DMS53 treated with DMSO at 0.1 percent for 48 hours (cell line): ENCODE data around the gene AMY1B.
"Not testable (repeated sequence)": the region's sequence is repeated elsewhere in the genome, so short reads cannot be mapped to it uniquely, and the experiment has no call there.

Experiments used
- DNase-seq: peaks from one replicate; lab custom pipeline; 2025; ENCODE audit not compliant: unreplicated experiment; lab: John Stamatoyannopoulos, UW

AMY1B gene

GRCh38 chr1:103696110-103696509 lies at the start of gene AMY1B:
AMY1B (minus strand) TSS chr1:103696210; CDS start chr1:103695639, 571 bp downstream.
- not testable (repeated sequence) for DNase-seq

DNA sequence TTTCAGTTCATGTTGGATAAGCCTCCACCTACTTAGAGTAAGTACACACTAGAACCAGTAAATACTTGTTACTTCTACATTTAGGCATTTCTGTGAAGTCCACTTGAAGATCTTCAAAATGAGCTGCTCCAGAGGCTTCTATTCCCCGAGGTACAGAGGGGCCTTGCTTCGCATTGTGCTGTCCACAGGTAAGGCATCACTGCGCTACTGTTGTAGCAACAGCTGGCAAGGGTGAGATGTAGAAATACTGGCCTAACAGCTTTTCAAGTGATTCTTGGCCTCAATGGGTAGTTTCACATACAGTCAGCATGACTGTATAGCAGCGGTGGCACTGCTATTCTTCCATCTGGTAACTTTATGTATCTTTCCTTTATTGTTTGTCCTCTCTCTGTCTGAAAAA lies 49.0 kb upstream of the AMY1B start:
- not testable (repeated sequence) for DNase-seq

GRCh38 chr1:103744449-103744848 lies 48.4 kb upstream of the AMY1B start:
- DNase-seq: not testable (repeated sequence)

DNA sequence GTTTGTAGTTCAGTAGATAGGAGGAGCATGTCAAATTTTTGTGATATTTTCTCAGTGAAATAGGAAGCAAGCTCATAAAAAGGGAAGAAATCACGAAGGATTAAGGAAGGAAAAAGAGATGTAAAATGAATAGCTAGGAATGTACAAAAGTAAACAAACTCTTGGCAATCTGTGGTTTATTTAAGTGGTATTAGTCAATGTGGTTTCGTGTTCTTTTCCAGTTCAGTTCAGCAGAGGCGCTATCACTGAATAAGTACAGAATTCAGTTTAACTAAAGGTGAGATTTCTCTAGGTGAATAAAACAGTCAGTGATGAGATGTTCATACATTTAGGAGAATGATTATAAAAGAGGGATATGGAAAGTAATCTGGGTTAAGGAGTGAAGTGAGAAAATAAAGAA lies 42.0 kb upstream of the AMY1B start:
- not testable (repeated sequence) for DNase-seq

DNA sequence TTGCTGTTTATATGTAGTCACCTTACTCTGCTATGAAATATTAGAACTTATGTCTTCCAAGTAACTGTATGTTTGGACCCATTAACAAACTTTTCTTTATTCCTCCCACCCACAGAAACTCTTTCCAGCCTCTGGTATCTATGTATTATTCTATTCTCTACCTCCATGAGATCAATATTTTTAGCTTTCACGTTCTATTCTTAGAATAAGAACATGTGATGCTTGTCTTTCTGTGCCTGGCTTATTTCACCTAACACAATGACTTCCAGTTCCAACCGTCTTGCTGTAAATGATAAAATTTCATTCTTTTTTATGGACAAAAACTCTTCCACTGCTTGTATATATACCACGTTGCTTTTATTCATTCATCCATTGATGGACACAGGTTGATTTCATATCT lies 39.3 kb upstream of the AMY1B start:
- not testable (repeated sequence) for DNase-seq

GRCh38 chr1:103721473-103721872 lies 25.5 kb upstream of the AMY1B start:
- not testable (repeated sequence) for DNase-seq

DNA sequence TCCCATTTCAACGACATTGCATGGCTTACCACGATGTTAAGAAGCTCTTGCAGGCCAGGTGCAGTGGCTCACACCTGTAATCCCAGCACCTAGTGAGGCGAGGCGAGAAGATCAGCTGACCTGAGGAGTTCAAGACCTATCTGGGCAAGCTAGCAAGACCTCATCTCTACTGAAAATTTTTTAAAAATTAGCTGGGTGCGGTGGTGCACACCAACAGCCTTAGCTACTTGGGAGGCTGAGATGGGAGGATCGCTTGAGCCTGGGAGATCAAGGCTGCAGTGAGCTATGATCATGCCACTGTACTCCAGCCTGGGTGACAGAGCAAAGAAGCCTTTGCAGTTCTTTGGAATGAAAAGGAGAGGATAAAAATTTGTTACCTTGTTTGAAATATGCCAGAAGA lies 21.4 kb upstream of the AMY1B start:
- not testable (repeated sequence) for DNase-seq

DNA sequence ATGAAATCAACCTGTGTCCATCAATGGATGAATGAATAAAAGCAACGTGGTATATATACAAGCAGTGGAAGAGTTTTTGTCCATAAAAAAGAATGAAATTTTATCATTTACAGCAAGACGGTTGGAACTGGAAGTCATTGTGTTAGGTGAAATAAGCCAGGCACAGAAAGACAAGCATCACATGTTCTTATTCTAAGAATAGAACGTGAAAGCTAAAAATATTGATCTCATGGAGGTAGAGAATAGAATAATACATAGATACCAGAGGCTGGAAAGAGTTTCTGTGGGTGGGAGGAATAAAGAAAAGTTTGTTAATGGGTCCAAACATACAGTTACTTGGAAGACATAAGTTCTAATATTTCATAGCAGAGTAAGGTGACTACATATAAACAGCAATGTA lies 14.4 kb upstream of the AMY1B start:
- DNase-seq: not testable (repeated sequence)

DNA sequence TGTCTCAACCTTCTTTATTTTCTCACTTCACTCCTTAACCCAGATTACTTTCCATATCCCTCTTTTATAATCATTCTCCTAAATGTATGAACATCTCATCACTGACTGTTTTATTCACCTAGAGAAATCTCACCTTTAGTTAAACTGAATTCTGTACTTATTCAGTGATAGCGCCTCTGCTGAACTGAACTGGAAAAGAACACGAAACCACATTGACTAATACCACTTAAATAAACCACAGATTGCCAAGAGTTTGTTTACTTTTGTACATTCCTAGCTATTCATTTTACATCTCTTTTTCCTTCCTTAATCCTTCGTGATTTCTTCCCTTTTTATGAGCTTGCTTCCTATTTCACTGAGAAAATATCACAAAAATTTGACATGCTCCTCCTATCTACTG lies 11.7 kb upstream of the AMY1B start:
- DNase-seq: not testable (repeated sequence)

GRCh38 chr1:103701256-103701655 lies 5.2 kb upstream of the AMY1B start:
- not testable (repeated sequence) for DNase-seq

DNA sequence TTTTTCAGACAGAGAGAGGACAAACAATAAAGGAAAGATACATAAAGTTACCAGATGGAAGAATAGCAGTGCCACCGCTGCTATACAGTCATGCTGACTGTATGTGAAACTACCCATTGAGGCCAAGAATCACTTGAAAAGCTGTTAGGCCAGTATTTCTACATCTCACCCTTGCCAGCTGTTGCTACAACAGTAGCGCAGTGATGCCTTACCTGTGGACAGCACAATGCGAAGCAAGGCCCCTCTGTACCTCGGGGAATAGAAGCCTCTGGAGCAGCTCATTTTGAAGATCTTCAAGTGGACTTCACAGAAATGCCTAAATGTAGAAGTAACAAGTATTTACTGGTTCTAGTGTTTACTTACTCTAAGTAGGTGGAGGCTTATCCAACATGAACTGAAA lies 4.7 kb upstream of the AMY1B start:
- DNase-seq: not testable (repeated sequence)

GRCh38 chr1:103697430-103697829 lies 1.4 kb upstream of the AMY1B start:
- DNase-seq: not testable (repeated sequence)

DNA sequence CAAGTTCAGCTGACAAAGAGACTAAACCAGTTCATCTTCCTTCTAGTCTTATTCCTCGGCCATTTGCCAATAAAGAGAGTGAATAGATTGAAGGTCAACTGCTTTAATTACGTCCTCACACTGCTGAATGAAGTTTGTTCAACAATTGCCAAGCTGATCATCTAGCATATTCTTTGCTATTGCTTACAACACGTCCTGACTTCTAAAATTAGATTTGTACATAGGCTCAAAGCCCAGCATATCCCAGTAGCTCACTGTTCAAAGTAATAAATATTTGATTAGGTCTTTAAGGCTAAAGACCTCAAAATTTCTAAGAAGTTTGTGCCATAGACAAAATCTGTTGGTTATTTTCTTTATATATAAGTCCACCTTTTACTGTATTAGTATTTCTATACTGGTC lies 19.7 kb downstream of the AMY1B start:
- not testable (repeated sequence) for DNase-seq

- not testable (repeated sequence) for DNase-seq
Measured at GRCh38 chr1:103655460-103655859, 40.5 kb downstream of the AMY1B start, which contains the start of gene AMY1A. AMY1A (plus strand) TSS chr1:103655760; CDS start chr1:103656331, 571 bp downstream.

DNA sequence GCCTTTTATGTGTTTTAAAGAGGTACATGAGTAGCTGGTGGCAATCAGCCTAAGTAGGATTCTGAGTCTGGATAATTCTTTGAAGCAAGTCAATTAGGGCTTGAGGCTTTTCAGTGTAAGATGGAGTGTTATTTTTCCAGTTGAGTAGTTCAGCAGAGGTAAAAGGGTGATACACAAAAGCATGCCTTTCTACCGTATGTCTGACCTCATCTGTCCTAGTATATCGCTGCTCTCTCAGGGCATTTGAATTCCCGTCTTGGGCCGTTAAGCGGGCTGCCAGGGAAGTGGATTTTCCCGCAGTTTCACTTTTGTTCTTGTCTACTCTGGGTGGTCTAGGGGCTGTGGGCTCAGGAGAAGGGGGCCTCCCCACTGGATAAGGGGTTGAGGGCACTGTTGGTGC lies 41.9 kb downstream of the AMY1B start:
- not testable (repeated sequence) for DNase-seq

GRCh38 chr1:103650889-103651288 lies 45.1 kb downstream of the AMY1B start:
- not testable (repeated sequence) for DNase-seq

DNA sequence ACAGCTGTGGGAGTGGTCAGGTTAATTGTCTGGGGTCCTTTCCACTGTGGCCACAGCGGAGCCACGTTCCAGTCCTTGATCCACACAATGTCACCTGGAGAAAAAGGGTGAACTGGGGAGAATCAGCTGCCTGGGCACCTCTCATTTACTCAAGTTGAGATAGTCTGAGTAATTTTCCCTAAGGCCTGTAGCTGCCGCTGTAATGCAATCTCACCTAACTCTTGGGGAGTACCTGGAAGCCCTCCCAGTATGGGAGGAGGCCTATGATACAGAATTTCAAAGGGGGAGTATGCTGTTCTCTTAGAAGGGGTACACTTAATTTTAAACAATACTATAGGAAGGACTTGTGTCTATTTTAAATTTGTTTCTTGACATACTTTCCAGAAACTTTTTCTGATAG lies 45.7 kb downstream of the AMY1B start:
- DNase-seq: not testable (repeated sequence)

- not testable (repeated sequence) for DNase-seq
Measured at GRCh38 chr1:103643908-103644307, 52.1 kb downstream of the AMY1B start.

GRCh38 chr1:103641194-103641593 lies 54.8 kb downstream of the AMY1B start:
- DNase-seq: not testable (repeated sequence)
